GM23338 (cell line): ENCODE measurements around the gene RAB22A.

Experiments
- CREB1 ChIP-seq: fragments of 250-450 bp; sonication (Bioruptor Pico); IDR thresholded peaks from 2 replicates; pipeline ENCODE4 v1.5.0; 2020; ENCODE audit warnings: low read depth, mild to moderate bottlenecking, moderate library complexity
- CTCF ChIP-seq, 2 experiments: fragments of 200-600 bp in 1 of 2; sonication (generic) in 1 of 2; conservative IDR thresholded peaks; 2 replicates each; pipeline versions ENCODE4 v1.5.1 to v1.6.1; 2016 to 2017; ENCODE audit warnings: antibody characterized with exemption in 2 of 2, low read depth in 2 of 2, mild to moderate bottlenecking in 2 of 2, moderate library complexity in 1 of 2
- ETS1 ChIP-seq: IDR thresholded peaks from 2 replicates; pipeline ENCODE4 v1.6.1; 2016; ENCODE audit warnings: antibody characterized with exemption
- EZH2 ChIP-seq: fragments of 200-600 bp; sonication (generic); IDR thresholded peaks from one replicate; pipeline ENCODE4 v1.8.0; 2017; ENCODE audit warnings: antibody characterized with exemption, mild to moderate bottlenecking, low read depth; ENCODE audit not compliant: unreplicated experiment
- EZH2phosphoT487 ChIP-seq: fragments of 200-600 bp; sonication (generic); IDR thresholded peaks from one replicate; pipeline ENCODE4 v1.8.1; 2018; ENCODE audit warnings: antibody characterized with exemption; ENCODE audit not compliant: unreplicated experiment
- JUNB ChIP-seq: IDR thresholded peaks from one replicate; pipeline ENCODE4 v1.6.1; 2016; ENCODE audit warnings: antibody characterized with exemption; ENCODE audit not compliant: unreplicated experiment
- NANOG ChIP-seq: IDR thresholded peaks from 2 replicates; pipeline ENCODE4 v1.6.1; 2016; ENCODE audit warnings: antibody characterized with exemption, borderline replicate concordance
- POLR2AphosphoS5 ChIP-seq: IDR thresholded peaks from 2 replicates; pipeline ENCODE4 v1.6.1; 2016; ENCODE audit warnings: antibody characterized with exemption, low read depth
- REST ChIP-seq: IDR thresholded peaks from one replicate; pipeline ENCODE4 v1.6.1; 2018; ENCODE audit warnings: antibody characterized with exemption; ENCODE audit not compliant: unreplicated experiment
- STAT1 ChIP-seq: IDR thresholded peaks from one replicate; pipeline ENCODE4 v1.6.1; 2016; ENCODE audit warnings: antibody characterized with exemption; ENCODE audit not compliant: unreplicated experiment
- ZNF114 ChIP-seq: fragments of 250-450 bp; sonication (Bioruptor Pico); IDR thresholded peaks from 2 replicates; pipeline ENCODE4 v1.5.0; 2020; ENCODE audit warnings: mild to moderate bottlenecking, moderate library complexity
- ZNF331 ChIP-seq: fragments of 250-450 bp; sonication (Bioruptor Pico); IDR thresholded peaks from 2 replicates; pipeline ENCODE4 v1.5.0; 2020; ENCODE audit warnings: low read depth, mild to moderate bottlenecking, moderate library complexity
- ZNF462 ChIP-seq: fragments of 250-450 bp; sonication (Bioruptor Pico); IDR thresholded peaks from 2 replicates; pipeline ENCODE4 v1.5.0; 2020; ENCODE audit warnings: mild to moderate bottlenecking, moderate library complexity

GRCh38 chr20:58308290-58308679 lies 1.2 kb upstream of the RAB22A start:
- TF ChIP-seq EZH2: no peak
- no peak for TF ChIP-seq CTCF (conservative IDR thresholded peaks at IDR 0.05; ENCODE audit: low read depth in 2 of 2)
- TF ChIP-seq POLR2AphosphoS5: no peak
- TF ChIP-seq REST: no peak
- TF ChIP-seq EZH2phosphoT487: no peak
- no peak for TF ChIP-seq CREB1
- no peak for TF ChIP-seq JUNB
- no peak for TF ChIP-seq NANOG
- no peak for TF ChIP-seq ZNF114 (CRISPR knock-in tag)
- no peak for TF ChIP-seq ETS1
- no peak for TF ChIP-seq STAT1
- TF ChIP-seq ZNF331 (CRISPR knock-in tag): no peak
- no peak for TF ChIP-seq ZNF462 (CRISPR knock-in tag)
